ENCODE results near the gene UXT. TPM values are rescaled to one million over a fixed set of nuclear protein-coding genes. Genes with fewer than 3 reads are reported as not detected.

UXT gene
- total and polyA plus RNA-seq, 2 of the 4 experiments (the other 2 are of a cell fraction), result 106 to 164 TPM

- no peak for TF ChIP-seq RFX5 (IDR thresholded peaks at IDR 0.05; ENCODE audit: low read depth, low read length)
- TF ChIP-seq FOS (IDR thresholded peaks at IDR 0.05; ENCODE audit: low read depth, low read length), result no peak
- no peak for TF ChIP-seq USF2 (IDR thresholded peaks at IDR 0.05; ENCODE audit: low read depth, low read length)
- TF ChIP-seq, protein P1, sequence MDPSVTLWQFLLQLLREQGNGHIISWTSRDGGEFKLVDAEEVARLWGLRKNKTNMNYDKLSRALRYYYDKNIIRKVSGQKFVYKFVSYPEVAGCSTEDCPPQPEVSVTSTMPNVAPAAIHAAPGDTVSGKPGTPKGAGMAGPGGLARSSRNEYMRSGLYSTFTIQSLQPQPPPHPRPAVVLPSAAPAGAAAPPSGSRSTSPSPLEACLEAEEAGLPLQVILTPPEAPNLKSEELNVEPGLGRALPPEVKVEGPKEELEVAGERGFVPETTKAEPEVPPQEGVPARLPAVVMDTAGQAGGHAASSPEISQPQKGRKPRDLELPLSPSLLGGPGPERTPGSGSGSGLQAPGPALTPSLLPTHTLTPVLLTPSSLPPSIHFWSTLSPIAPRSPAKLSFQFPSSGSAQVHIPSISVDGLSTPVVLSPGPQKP (IDR thresholded peaks at IDR 0.05; ENCODE audit: borderline replicate concordance, low read depth, low read length), result no peak
- no peak for TF ChIP-seq MXI1 (IDR thresholded peaks at IDR 0.05; ENCODE audit: borderline replicate concordance, low read depth, low read length)
- TF ChIP-seq SMC3 (IDR thresholded peaks at IDR 0.05; ENCODE audit: low read depth, low read length), result no peak
- TF ChIP-seq BHLHE40 (IDR thresholded peaks at IDR 0.05; ENCODE audit: low read depth, low read length), result no peak
- TF ChIP-seq, protein P2, sequence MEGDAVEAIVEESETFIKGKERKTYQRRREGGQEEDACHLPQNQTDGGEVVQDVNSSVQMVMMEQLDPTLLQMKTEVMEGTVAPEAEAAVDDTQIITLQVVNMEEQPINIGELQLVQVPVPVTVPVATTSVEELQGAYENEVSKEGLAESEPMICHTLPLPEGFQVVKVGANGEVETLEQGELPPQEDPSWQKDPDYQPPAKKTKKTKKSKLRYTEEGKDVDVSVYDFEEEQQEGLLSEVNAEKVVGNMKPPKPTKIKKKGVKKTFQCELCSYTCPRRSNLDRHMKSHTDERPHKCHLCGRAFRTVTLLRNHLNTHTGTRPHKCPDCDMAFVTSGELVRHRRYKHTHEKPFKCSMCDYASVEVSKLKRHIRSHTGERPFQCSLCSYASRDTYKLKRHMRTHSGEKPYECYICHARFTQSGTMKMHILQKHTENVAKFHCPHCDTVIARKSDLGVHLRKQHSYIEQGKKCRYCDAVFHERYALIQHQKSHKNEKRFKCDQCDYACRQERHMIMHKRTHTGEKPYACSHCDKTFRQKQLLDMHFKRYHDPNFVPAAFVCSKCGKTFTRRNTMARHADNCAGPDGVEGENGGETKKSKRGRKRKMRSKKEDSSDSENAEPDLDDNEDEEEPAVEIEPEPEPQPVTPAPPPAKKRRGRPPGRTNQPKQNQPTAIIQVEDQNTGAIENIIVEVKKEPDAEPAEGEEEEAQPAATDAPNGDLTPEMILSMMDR (conservative IDR thresholded peaks at IDR 0.05; ENCODE audit: low read depth, low read length), result no peak
- no peak for TF ChIP-seq CEBPB (IDR thresholded peaks at IDR 0.05; ENCODE audit: low read depth, low read length)
- TF ChIP-seq MAZ (IDR thresholded peaks at IDR 0.05; ENCODE audit: borderline replicate concordance, low read depth, low read length), result no peak
- intact Hi-C loops (cut with micrococcal nuclease), result no loop called here
- H2AFZ ChIP-seq (replicated peaks; ENCODE audit: low read length, poor library complexity), result no peak overlapping the region
- H2BK120ac ChIP-seq (ENCODE audit: low read depth, low read length), result no peak overlapping the region
- no peak overlapping the region for H2BK15ac ChIP-seq (ENCODE audit: low read depth, low read length)
- H3K79me1 ChIP-seq (ENCODE audit: low read depth in 1 of 2, low read length in 2 of 2), result peaks cover 3 to 6% of the 10 kb centered on the region in 2 experiments; a peak in 2 of 4 replicates
- no peak overlapping the region for H3K4ac ChIP-seq (ENCODE audit: low read depth, low read length)
- ATAC-seq (ENCODE audit: low read depth), result no peak
- H3K14ac ChIP-seq (replicated peaks; ENCODE audit: low read depth, low read length), result no peak overlapping the region
- H3K27me3 ChIP-seq (ENCODE audit: control insufficient read depth, insufficient read depth, low read length), result no peaks in the 10 kb centered on the region
- H4K5ac ChIP-seq (ENCODE audit: low read depth, low read length), result no peak overlapping the region
- no peak overlapping the region for H4K91ac ChIP-seq (ENCODE audit: insufficient read depth, low read depth, low read length)
- H3K27ac ChIP-seq (ENCODE audit: insufficient read depth, low read length), result no peak overlapping the region
- no peak overlapping the region for H4K8ac ChIP-seq (ENCODE audit: low read depth in 2 of 2, low read length in 2 of 2)
- H3K4me3 ChIP-seq (ENCODE audit: insufficient read depth, low read depth, low read length), result no peak overlapping the region
- no peak overlapping the region for H2AK5ac ChIP-seq (ENCODE audit: low read depth, low read length)
- no TSS peak for BruUV-seq (replicated peaks)
- H3K4me2 ChIP-seq (ENCODE audit: low read depth, low read length), result no peak overlapping the region
- H3K18ac ChIP-seq (ENCODE audit: low read depth, low read length), result no peak overlapping the region
- no peak overlapping the region for H3K56ac ChIP-seq (ENCODE audit: extremely low read depth, insufficient read depth, low read length)
- in situ Hi-C loops (cut with MboI; ENCODE audit: low sequenced_read_pairs), result loop anchor here (25.0 kb wide), 1 partner anchor 427 kb away; the partner anchor contains the start of gene CDK16
- no peaks in the 10 kb centered on the region for H3K4me1 ChIP-seq (ENCODE audit: control insufficient read depth, insufficient read depth, low read length)
- H3K23ac ChIP-seq (ENCODE audit: low read depth, low read length), result no peak overlapping the region
- dilution Hi-C loops (cut with HindIII; ENCODE audit: low sequenced_read_pairs, unreplicated experiment), result no loop called here
- no peak overlapping the region for H2BK5ac ChIP-seq (ENCODE audit: low read depth, low read length, poor library complexity, severe bottlenecking)
- CTCF ChIA-PET, result no interaction called here
- DNase-seq, result no peak
- 100% methylated on average over 6 of the region's 14 CpGs; no CpG with 5 or more reads in 1 of the 2 experiments for WGBS, 2 experiments (ENCODE audit: extremely low coverage in 2 of 2, insufficient read length in 1 of 2)
- no peak overlapping the region for H2AK9ac ChIP-seq (replicated peaks; ENCODE audit: low read depth, low read length, poor library complexity)
- H4K20me1 ChIP-seq (ENCODE audit: insufficient read depth, low read length), result peaks cover 6% of the 10 kb centered on the region
- no peaks in the 10 kb centered on the region for H3K9me1 ChIP-seq (ENCODE audit: insufficient read depth, low read length)
- no peak overlapping the region for H2BK20ac ChIP-seq (ENCODE audit: low read depth, low read length)
- POLR2A ChIA-PET (ENCODE audit: unreplicated experiment), result no interaction called here
- peaks cover 2% of the 10 kb centered on the region; the same call in 1 of the 2 replicates for H3K9me3 ChIP-seq (ENCODE audit: control insufficient read depth, insufficient read depth, low read length)
- peaks cover 43% of the 10 kb centered on the region for H3K36me3 ChIP-seq (ENCODE audit: control insufficient read depth, insufficient read depth, low read length)
- H3K9ac ChIP-seq (ENCODE audit: low read depth, low read length), result no peak overlapping the region
Measured at GRCh38 chrX:47638816-47639215, 20.2 kb downstream of the UXT start.

Measured in IMR-90 (cell line).